Anterior cingulate cortex (tissue), 58 donors: ENCODE results near the gene HAPLN3.

Experiments
- DNase-seq, 58 donors: peaks; one replicate each; lab custom pipeline; 2025; lab: John Stamatoyannopoulos, UW

HAPLN3 gene

GRCh38 chr15:88866295-88866881 lies 29.0 kb downstream of the HAPLN3 start:
- DNase-seq, result no peak

GRCh38 chr15:88865498-88866099 lies 29.7 kb downstream of the HAPLN3 start:
- DNase-seq, result no peak

- no peak for DNase-seq
These were observed 30.4 kb downstream of the HAPLN3 start for GRCh38 chr15:88864861-88865497.

- no peak for DNase-seq
These were observed 31.9 kb downstream of the HAPLN3 start for GRCh38 chr15:88863412-88863811.

GRCh38 chr15:88860212-88860611 lies 35.1 kb downstream of the HAPLN3 start:
- no peak for DNase-seq

- no peak for DNase-seq
These were observed 35.8 kb downstream of the HAPLN3 start for GRCh38 chr15:88859550-88859949.

GRCh38 chr15:88858934-88859333 lies 36.4 kb downstream of the HAPLN3 start:
- no peak for DNase-seq

GRCh38 chr15:88852476-88852875 lies 42.9 kb downstream of the HAPLN3 start:
- no peak for DNase-seq

- DNase-seq, result no peak
These were observed 45.8 kb downstream of the HAPLN3 start for GRCh38 chr15:88849376-88850072.

- DNase-seq, result no peak
These were observed 47.1 kb downstream of the HAPLN3 start for GRCh38 chr15:88848203-88848602.

GRCh38 chr15:88847144-88847543 lies 48.2 kb downstream of the HAPLN3 start:
- DNase-seq, result no peak

GRCh38 chr15:88845616-88846015 lies 49.7 kb downstream of the HAPLN3 start:
- no peak for DNase-seq

GRCh38 chr15:88844749-88845386 lies 50.5 kb downstream of the HAPLN3 start:
- no peak for DNase-seq

- DNase-seq, result no peak
These were observed 52.0 kb downstream of the HAPLN3 start for GRCh38 chr15:88843334-88843733.

- no peak for DNase-seq
These were observed 53.2 kb downstream of the HAPLN3 start for GRCh38 chr15:88842156-88842555.

- no peak for DNase-seq
These were observed 54.1 kb downstream of the HAPLN3 start for GRCh38 chr15:88841236-88841635.

- DNase-seq, result no peak
These were observed 55.4 kb downstream of the HAPLN3 start for GRCh38 chr15:88839961-88840360.

GRCh38 chr15:88839146-88839545 lies 56.2 kb downstream of the HAPLN3 start:
- DNase-seq, result no peak

- DNase-seq, result no peak
These were observed 56.7 kb downstream of the HAPLN3 start for GRCh38 chr15:88838667-88839066.

- DNase-seq, result no peak
These were observed 59.7 kb downstream of the HAPLN3 start for GRCh38 chr15:88835646-88836045.

GRCh38 chr15:88835119-88835518 lies 60.2 kb downstream of the HAPLN3 start:
- DNase-seq, result no peak
